ENCODE data around the gene TRIM9. TPM values are rescaled to one million over a fixed set of nuclear protein-coding genes. Genes with fewer than 3 reads are reported as not detected.
A peak's percentile ranks its signal among the peaks of the same experiment; 100 is the strongest.

Gene TRIM9
- 0.02 and 0.34 TPM in 2 replicates for total RNA-seq (2014; rRNA removed; shearing (Covaris generic))

DNA sequence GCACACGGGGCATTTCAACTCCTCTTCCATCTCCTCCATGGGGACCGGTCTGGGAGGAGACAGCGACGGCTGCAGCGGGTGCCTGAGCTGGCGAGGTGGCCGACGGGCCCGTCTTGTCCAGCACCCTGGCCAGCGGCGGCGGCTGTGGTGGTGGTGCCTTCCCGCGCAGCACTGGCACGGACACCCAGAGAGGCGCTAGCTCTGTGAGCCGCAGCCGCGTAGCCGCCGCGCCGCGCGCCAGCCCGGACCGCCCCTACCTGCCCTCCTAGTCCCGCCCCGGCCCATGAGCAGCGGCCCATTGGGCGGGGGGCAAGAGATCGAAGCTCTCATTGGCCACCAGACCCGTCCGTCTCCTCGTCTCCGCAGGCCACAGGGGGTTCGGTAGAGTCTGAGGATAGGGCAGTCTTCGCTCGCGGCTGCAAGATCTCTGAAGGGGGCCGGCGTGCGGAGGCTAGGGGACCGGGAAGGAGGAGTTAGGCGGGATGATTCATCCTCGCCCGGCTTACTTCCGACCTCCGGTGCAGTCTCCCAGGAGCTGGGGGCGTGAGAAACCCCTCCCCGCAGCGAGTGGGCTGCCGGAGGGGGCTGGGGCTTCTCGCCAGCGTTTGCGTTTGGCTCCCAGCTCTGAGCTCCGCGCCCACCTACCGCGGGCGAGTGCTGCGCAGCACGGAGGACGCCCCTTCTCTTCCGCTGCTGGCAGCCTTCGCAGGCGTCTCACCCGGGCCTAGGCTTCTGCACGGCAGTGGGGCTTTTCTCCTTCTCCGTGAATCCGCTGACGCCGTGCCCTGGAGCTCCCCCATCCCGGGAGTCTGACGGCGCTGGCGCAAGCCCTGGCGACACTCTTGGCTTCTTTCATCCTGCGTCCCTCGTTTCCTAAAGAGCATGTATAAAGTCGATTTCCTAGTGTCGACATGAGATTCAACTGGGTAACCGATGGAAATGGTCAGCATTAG, at the start of gene TRIM9:
Gene TRIM9 (minus strand): TSS at position 205 of the 953 bp plus-strand sequence. CDS start 166 bp downstream, at position 39.
- peak; percentile 80 for DNase-seq (ENCODE audit: low spot score)

DNA sequence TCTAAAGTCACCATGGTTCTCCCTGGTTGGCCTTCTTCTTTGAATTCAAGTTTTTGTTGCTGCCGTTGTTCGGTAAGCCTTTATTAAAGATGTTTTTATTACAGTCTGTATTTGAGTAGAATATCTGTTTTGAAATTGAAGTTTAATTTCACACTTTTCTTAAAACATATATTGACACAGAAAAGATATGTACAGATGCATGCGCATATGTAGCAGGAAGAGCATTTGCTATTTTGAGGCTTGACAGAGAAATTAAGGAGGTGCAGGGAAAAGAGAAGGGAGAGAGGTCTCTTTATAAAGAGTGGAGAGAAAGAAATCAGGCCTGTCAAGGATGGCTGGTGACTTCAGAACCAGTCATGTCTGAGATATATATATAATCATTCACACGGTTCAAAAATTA, 46.0 kb upstream of the TRIM9 start:
- DNase-seq (ENCODE audit: low spot score): no peak

DNA sequence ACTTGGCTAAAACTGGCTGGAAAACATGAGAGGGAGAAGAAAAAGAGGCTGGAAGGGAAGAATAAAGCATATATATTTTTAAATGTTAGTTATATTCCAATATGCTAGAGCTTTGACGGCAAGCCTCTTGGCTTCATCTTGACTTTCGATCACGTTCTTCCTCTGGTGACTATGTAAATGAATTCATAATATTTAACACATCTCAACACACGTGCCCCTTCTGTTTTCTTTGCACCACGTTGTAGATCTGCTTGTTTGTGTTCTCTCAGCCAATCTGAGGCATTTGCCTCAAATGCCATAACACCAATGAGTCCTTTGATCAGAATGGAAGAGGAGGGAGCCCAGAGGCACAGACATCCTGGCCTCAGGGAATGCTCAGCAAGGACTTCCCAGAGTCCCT, 45.4 kb upstream of the TRIM9 start:
- no peak for DNase-seq (ENCODE audit: low spot score)

DNA sequence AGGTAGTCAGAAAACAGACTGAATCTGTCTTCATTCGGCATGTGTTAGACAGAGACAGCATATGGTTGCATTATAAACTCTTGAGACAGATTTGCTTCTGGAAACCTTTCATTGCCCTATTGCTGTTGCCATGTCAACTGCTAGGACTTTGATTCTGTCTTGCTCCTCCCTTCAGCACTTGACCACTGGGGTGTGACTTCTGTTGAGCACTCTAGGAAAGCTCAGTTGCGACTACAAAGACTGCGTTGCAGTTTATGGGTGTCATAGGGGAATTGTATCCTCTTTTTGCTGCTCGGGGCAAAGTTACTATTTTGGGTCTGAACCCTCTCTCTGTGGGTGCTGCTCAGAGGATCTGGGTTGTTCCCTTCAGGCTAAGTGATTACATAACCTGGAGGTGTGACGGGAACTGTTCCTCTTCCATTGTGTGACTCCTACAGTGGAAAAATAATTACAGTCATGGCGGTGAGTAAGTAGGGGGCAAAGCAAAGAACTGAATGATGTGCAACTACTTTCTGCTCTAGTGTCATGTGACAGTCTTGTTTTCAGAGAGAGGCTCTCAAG, 44.3 kb upstream of the TRIM9 start:
- no peak for DNase-seq (ENCODE audit: low spot score)

DNA sequence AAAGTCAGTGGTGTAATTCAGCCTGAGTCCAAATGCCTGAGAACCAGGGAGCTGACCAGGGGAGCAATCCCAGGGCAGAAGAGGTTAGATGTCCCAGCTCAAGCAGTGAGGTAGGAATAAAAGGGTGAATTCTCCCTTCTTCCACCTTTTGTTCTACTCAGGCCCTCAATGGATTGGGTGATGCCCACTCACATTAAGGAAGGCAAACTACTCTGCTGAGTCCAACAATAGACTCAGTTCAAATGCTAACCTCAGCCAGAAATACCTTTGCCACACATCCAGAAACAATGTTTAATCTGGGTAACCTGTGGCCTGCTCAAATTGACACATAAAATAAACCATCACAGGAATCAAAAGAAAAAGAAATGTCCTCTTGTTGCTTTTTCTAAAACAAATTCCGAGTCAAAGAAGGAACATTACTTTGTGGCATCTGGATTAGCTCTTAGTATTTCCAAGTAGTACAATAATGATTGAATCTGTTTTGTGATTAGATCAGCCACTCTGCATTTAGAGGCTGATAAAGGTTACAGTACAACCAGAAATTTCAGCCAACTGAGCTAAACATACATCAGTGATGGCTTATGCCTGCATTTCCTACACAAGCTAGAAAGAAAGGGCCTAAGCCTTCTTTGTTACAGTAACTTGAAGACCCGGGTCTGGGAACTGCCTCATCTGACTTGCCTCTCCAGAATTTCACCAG, 43.6 kb upstream of the TRIM9 start:
- DNase-seq (ENCODE audit: low spot score): no peak

DNA sequence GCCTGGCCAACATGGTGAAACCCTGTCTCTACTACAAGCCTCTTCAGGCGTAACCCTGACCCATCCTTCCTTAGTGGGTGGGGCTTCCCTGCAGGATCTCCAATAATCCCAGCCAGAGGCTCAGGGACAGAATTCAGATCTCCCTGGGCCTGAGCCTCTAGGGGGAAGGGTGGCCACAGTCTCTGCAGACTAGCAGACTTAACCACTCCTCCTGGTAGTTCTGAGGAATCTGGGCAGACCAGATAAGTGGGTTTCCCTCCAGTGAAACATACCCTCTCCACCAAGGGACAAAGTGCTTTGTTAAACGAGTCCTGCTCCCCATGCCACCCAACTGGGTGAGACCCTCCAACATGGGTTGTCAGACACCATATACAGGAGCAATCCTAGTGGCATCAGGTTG, 36.6 kb upstream of the TRIM9 start:
- DNase-seq (ENCODE audit: low spot score): no peak

DNA sequence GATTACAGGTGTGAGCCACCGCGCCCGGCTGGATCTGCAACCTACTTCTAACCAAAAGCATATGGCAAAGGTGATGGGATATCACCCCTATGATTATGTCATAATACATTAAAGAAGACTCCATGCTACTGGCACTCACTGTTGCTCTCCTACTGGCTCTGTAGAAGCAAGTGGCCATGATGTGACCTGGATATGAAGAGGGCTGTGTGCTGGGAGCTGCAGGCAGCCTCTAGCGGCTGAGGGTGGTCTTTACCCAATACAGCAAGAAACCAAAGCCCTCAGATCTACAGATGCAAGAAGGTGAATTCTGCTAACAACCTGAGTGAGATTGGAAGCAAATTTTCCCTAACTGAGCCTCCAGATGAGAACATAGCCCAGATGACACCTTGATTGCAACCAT, 34.2 kb upstream of the TRIM9 start:
- no peak for DNase-seq (ENCODE audit: low spot score)

DNA sequence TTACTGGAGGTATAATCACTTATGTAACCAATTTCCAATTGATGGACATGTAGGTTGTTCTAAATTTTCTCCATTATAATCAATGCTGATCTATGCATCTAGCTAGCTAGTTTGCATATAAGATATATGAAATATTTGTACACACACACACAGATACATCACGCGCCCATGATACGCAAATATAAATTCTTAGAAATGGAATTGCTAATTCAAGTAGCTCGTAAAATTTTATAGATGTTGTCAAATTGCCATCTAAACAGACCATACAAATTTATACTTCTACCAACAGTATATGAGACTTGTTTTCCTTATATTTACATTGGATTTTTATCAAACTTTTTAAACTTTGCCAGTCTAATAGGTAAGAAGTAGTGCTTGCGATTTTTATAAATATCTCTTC, 29.1 kb upstream of the TRIM9 start:
- DNase-seq (ENCODE audit: low spot score): no peak

DNA sequence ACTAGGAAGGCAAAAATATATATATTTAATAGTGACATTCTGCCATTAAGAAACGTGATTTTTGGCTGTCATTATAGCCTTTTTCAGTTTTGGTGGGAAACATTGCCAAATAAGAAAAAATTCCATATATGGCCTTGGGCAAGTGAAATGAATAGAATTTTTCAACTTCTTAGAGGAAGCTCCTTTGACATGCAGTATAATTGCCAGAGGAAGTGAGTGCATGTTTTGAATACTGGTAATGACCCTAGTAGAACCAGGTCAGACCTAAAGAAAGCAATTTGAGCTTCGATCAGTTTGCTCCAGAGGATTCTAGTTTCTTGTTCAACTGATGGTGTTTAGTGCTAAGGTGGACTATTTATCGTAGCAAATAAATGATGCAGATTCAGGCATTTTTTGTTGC, 26.2 kb upstream of the TRIM9 start:
- DNase-seq (ENCODE audit: low spot score): no peak

DNA sequence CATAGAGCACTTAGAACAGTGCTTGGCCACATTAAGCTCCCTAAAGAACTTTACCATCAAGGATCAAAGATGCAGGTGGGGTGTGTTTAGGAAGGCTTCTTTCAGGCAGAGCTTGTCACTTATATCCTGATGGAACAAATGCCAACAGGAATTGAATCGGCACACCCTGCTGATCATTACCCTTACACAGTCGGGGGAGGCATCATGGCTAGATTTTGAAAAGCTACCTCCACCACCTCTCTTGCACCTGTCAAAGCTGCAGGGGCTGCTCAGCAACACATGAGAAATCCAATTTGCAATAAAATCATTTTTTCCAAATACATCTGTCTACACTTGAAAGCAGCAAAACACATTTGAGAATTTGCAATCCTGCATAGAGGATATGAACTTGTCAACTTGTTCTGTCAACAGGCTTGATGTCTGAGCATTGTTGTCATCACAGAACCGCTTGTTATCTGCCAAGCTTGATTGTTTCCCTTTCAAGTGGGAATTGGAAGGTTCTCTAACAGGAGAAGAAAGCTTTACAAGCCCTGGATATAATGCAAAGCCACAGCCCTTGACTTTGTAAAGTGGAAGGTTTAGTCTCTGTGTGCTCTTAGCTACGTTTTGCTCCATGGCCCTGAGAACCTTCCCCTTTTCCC, 24.6 kb upstream of the TRIM9 start:
- DNase-seq (ENCODE audit: low spot score): no peak

DNA sequence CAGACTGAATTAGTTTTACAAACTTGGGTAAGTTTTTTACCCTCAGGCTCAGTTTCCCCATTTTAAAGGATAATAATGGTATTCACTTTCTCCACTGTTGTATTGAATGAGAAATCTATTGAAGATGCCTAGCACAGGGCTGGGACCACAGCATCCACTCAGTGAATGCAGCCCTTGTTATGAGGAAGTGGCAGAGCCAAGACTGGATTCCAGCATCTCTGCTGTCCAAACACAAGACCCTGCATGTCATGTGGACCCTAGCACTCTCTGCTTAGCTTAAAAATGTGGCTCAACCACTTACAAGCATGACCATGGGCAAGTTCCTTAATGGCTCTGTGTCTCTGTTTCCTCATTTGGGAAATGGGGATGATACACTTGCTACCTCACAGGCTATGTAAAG, 24.1 kb upstream of the TRIM9 start:
- DNase-seq (ENCODE audit: low spot score): no peak

DNA sequence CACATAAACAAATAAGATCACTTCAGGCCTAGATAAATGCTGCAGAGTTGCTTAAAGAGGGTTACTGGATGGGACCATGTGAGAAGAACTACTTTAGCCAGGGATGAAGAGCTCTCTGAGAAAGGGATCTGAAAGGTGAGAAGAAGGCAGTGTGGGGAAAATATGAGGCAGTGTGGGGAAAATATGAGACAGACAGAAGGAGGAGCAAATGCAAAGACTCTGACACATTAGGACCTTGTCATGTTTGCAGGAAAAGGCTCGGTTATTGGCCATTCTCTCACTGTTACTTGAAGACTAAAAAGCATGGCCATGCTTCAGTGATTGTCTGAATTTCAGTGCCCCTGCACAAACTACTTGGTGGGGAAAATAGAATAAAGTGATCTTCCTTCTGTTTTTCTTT, 22.7 kb upstream of the TRIM9 start:
- no peak for DNase-seq (ENCODE audit: low spot score)

DNA sequence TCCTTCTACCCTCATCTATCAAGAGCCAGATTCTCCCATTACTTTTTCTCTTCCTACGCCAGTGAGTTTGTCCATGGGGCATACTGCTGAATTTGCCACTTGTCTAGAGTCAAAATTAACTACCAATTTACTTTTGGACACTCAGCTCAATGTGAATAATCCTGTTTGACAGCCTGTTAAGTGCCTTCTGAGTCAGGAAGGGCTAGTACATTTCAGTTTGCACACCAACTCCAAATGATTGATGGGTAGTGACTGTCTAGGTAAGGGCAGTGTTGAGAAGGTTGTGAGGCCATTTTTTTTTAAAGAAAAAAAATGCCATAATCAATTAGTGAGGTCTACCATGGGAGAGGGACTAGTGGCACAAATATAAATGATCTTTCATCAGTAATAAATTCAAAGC, 21.8 kb upstream of the TRIM9 start:
- no peak for DNase-seq (ENCODE audit: low spot score)

DNA sequence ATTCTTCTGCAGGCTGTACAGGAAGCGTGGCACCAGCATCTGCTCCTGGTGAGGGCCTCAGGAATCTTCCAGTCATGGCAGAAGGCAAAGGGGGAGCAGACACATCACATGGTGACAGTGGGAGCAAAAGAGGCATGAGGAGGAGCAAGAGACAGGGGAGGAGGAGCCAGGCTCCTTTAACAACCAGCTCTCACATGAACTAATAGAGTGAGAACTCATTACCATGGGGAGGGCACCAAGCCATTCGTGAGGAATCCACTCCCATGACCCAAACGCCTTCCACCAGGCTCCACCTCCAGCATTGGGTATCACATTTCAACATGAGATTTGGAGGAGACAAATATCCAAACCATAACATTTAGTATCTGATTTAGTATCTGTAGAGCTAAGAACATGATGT, 14.7 kb upstream of the TRIM9 start:
- no peak for DNase-seq (ENCODE audit: low spot score)

DNA sequence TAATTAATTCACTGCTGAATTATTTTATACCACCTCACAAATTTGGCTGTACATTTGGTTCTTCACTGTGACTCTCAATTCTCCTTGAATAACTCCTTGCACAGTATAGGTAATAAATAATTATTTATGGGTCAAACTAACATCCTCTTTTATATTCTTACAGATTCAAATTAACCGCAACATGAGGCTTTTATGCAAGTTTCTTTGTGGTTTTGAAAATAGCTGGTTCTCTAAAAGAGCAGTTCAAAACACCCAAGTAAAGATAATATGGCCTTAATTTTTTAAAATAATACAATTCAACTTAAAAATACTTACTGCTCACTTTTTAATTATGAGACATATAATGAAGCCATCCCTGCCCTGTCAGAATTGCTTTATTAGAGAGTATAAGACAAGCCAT, 12.9 kb upstream of the TRIM9 start:
- no peak for DNase-seq (ENCODE audit: low spot score)

DNA sequence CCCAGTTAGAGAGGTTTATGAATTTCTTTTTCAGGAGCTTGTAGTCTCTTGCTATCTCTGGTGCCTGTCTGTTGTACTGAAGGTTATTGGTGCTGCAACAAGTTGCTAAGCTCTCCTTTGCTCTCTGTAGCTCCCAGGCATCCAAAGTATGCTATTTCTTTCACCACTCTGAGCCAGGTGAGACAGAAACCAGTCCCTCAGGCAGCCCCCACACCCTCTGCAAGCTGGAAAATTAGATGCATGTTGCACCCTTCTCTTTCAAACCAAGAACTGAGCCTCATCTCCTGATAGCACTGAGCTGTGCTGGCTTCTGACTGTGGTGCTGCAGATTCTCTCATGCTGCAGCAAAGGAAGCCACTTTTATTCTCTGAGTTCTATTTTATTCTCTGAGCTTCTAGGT, 9.6 kb upstream of the TRIM9 start:
- no peak for DNase-seq (ENCODE audit: low spot score)

DNA sequence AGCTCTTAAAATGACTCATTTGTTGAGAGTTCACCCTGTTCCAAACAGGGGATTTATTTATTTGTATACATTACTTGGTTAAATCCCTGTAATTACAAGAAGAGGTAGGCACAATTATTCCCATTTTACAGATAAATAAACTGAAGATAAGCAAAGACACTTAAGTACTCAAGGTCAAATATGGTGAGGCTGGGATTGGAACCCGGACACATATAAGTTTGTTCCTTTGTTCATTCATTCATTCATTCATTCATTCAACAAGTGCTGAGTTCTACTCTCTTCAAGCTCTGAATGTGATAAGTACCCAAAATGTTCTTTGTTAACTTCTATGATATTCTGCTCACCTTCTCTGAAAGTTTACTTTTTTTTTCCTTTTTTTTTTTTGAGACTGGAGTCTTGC, 2.4 kb upstream of the TRIM9 start:
- DNase-seq (ENCODE audit: low spot score): no peak

DNA sequence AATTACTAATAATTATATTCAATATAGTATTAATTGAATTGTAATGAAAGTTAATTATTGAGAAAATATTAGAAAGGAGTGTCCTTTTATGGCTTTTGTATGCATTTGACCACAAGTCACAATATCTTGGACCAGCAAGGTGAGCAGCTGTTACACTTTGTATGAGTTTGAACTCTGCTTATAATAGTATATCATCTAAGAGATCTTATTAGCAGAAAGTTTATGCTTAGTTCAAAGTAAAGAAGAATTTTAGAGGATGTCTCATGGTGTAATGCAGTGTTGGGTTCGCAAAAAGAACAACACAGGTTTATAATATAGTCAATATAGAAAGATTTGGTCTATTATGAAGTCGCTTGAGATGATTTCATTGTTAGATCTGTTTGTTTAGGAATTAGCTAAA, 2.0 kb upstream of the TRIM9 start:
- DNase-seq (ENCODE audit: low spot score): no peak

DNA sequence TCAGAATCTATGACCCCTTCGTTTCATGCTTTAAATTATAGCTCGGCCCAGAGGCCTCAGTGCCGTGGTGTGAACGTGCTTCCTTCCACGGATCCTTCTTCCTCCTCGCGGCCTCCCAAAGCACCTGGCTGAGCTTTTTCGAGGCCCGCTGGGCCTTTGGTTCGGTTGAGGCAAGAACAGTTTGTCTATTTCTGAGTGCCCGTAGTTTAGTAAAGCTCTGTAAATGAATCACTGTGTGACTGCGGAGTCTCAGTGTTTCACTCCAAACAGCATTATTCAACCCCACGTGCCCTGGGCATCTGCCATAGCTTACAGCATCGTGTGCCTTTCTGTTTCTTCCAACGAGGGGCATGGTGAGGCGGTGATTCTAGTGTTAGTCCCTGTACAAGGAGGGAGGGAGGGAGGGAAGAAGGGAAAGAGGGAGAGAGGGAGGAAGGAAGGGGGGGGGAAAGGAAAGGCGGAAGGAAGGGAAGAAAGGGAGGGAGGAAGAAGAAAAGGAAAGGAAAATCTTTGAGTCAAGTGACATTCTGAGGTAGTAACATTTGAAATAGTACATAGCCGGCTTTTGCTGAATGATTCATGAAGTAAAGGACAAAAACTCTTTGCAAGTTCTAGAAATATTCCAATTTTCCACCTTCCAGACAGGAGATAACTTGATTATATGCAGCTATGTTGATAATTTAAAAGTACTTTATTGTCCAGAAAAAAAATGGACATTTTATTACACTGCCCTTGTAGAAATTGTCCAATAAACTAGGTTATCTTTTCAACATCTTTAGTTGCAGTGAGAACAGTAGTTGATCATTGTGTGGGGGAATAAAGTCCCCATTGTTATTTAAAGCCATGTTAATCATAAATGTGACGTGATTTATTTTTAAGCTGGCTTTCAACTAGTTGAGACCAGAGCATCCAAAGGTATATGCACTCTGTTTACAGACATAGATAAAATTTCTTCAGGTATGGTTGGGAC, 1.2 kb upstream of the TRIM9 start:
- no peak for DNase-seq (ENCODE audit: low spot score)

DNA sequence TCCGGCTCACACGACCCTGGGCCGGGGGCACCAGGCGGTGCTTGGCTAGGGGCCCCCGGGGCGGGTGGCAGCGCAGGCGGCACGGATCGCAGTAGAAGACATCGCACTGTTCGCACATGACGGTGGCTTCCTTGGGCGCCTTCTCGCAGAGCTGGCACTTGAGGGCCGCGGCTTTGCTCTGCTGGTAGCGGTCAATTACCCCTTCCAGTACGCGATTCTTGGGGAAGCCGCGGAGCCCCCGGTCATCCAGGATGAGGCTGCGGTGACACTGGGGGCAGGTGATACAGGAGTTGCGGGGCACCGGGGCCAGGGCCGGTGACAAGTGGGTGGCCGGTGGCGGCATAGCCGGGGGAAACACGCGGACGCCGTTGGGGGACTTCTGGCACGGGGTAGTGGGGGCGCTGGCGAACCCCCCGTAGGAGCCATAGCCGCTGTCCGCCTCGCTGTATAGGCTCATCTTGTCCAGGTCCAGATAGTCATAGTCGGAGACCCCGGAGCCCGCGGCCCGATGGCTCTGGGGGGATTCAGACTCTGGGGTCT, 553 bp downstream of the TRIM9 start:
- no peak for DNase-seq (ENCODE audit: low spot score)

Data from A172 (cell line).